Measurements from ENCODE around the gene CREB3L1.

- no peak for TF ChIP-seq ZBTB7A (IDR thresholded peaks at IDR 0.05; ENCODE audit: low read depth)
- no peak for TF ChIP-seq TAF1 (IDR thresholded peaks at IDR 0.05; ENCODE audit: low read depth)
- no peak for TF ChIP-seq RAD21 (IDR thresholded peaks at IDR 0.05; ENCODE audit: low read depth)
- no peak for TF ChIP-seq USF1 (IDR thresholded peaks at IDR 0.05)
- TF ChIP-seq NFIC (IDR thresholded peaks at IDR 0.05) = no peak
- no peak for TF ChIP-seq YY1 (IDR thresholded peaks at IDR 0.05; ENCODE audit: low read depth)
- no peak for TF ChIP-seq FOXM1 (IDR thresholded peaks at IDR 0.05; ENCODE audit: borderline replicate concordance, low read depth)
These were observed 87.3 kb downstream of the CREB3L1 start for GRCh38 chr11:46364791-46365190.
